HCT116 (cell line): ENCODE results near the gene SLC5A4. TPM values are rescaled to one million over a fixed set of nuclear protein-coding genes. Genes with fewer than 3 reads are reported as not detected.

ENCODE experiments used
- ATAC-seq: fragments of 200-7000 bp; cut with Tn5 transposase; 2 replicates; pipeline ENCODE4 v1.9.1; 2020; ENCODE audit warnings: mild to moderate bottlenecking, moderate library complexity
- BruUV-seq: library from RNA; stranded (reverse); fragments of 400-500 nt; replicated peaks from 2 replicates; lab custom pipeline; 2021; lab: Mats Ljungman, UMichigan
- CTCF ChIA-PET: fragments of 300-600 bp; sonication (Branson Sonifier 250); formaldehyde crosslinking; loops from one replicate; lab custom pipeline; 2021; ENCODE audit warnings: antibody characterized with exemption; lab: Charles Lee
- POLR2A ChIA-PET: fragments of 300-600, 350-600 bp; sonication (Branson Sonifier 250); formaldehyde crosslinking; loops from one replicate; lab custom pipeline; 2021; ENCODE audit warnings: antibody characterized with exemption; lab: Charles Lee
- RAD21 ChIA-PET, 2 experiments: fragments of 300-600 bp; sonication (Branson Sonifier 250); formaldehyde crosslinking; loops; one replicate each; lab custom pipeline; 2023; ENCODE audit warnings: low total read pairs in 2 of 2; ENCODE audit not compliant: uncharacterized antibody in 2 of 2, unreplicated experiment in 2 of 2, low non-redundant PET in 1 of 2; lab: Charles Lee
- DNase-seq: peaks from one replicate; pipeline ENCODE4 v3.0.0-alpha.2; 2010; ENCODE audit warnings: low read depth, low spot score
- H2AFZ ChIP-seq: fragments of 200-600 bp; shearing (Covaris generic), sonication (generic); 2 replicates; pipeline ENCODE4 v1.6.1; 2017; ENCODE audit warnings: low read depth, mixed run types, mixed read lengths, antibody characterized with exemption, low read length; ENCODE audit not compliant: poor library complexity, severe bottlenecking
- H3K27ac ChIP-seq: 2 replicates; pipeline ENCODE4 v1.5.1; 2012; ENCODE audit warnings: low read depth, low read length
- H3K27me3 ChIP-seq: fragments of 200-600 bp; sonication (generic); 2 replicates; pipeline ENCODE4 v1.6.1; 2016; ENCODE audit warnings: mixed run types, low read length, mixed read lengths; ENCODE audit not compliant: insufficient read depth
- H3K36me3 ChIP-seq, 2 experiments: fragments of 200-500 bp in 1 of 2; fragments of 200-600 bp in 1 of 2; sonication (Bioruptor generic) in 1 of 2; sonication (generic) in 1 of 2; 2 replicates each; pipeline versions ENCODE4 v1.5.1 to v1.6.1; 2014 to 2016; ENCODE audit warnings: low read length in 2 of 2, inconsistent platforms in 1 of 2, mixed read lengths in 1 of 2, mixed run types in 1 of 2; ENCODE audit not compliant: insufficient read depth in 2 of 2, control insufficient read depth in 1 of 2
- H3K4me1 ChIP-seq, 2 experiments: fragments of 200-600 bp in 1 of 2; sonication (generic) in 1 of 2; 2 replicates each; pipeline versions ENCODE4 v1.5.1 to v1.6.1; 2012 to 2017; ENCODE audit warnings: low read length in 2 of 2, inconsistent platforms in 1 of 2, mild to moderate bottlenecking in 1 of 2, mixed read lengths in 1 of 2, mixed run types in 1 of 2, moderate library complexity in 1 of 2; ENCODE audit not compliant: insufficient read depth in 2 of 2, control insufficient read depth in 1 of 2
- H3K4me2 ChIP-seq: fragments of 200-600 bp; sonication (generic); 2 replicates; pipeline ENCODE4 v1.6.1; 2017; ENCODE audit warnings: mixed run types, low read length, mixed read lengths
- H3K4me3 ChIP-seq, 2 experiments: fragments of 200-600 bp in 1 of 2; sonication (generic) in 1 of 2; replicated peaks in 1 of 2; 2 replicates each; pipeline ENCODE4 v1.5.1; 2011 to 2016; ENCODE audit warnings: low read length in 2 of 2, control low read depth in 1 of 2, low read depth in 1 of 2, mild to moderate bottlenecking in 1 of 2, mixed read lengths in 1 of 2, mixed run types in 1 of 2
- H3K79me2 ChIP-seq: fragments of 200-600 bp; sonication (generic); 2 replicates; pipeline ENCODE4 v1.6.1; 2017; ENCODE audit warnings: mild to moderate bottlenecking, mixed run types, low read length, moderate library complexity, mixed read lengths; ENCODE audit not compliant: insufficient read depth
- H3K9ac ChIP-seq: fragments of 200-600 bp; sonication (generic); 2 replicates; pipeline ENCODE4 v1.6.1; 2016; ENCODE audit warnings: low read length, mixed read lengths
- H3K9me2 ChIP-seq: fragments of 200-600 bp; sonication (generic), shearing (Covaris generic); 2 replicates; pipeline ENCODE4 v1.6.1; 2017; ENCODE audit warnings: mixed run types, mild to moderate bottlenecking, moderate library complexity; ENCODE audit not compliant: insufficient read depth
- H3K9me3 ChIP-seq, 2 experiments: fragments of 200-500 bp in 1 of 2; fragments of 200-600 bp in 1 of 2; sonication (Bioruptor generic) in 1 of 2; sonication (generic) in 1 of 2; 2 replicates each; pipeline ENCODE4 v1.6.1; 2014 to 2017; ENCODE audit warnings: low read length in 2 of 2, mixed read lengths in 2 of 2, inconsistent platforms in 1 of 2, low read depth in 1 of 2, mild to moderate bottlenecking in 1 of 2, mixed run types in 1 of 2, moderate library complexity in 1 of 2; ENCODE audit not compliant: control insufficient read depth in 1 of 2, insufficient read depth in 1 of 2
- H4K20me1 ChIP-seq: fragments of 200-600 bp; sonication (generic), shearing (Covaris generic); 2 replicates; pipeline ENCODE4 v1.6.1; 2017; ENCODE audit warnings: mixed run types, mild to moderate bottlenecking, moderate library complexity; ENCODE audit not compliant: insufficient read depth
- CEBPB ChIP-seq: IDR thresholded peaks from 2 replicates; pipeline ENCODE4 v1.6.1; 2012; ENCODE audit warnings: low read depth
- EGR1 ChIP-seq: IDR thresholded peaks from 2 replicates; pipeline ENCODE4 v1.6.1; 2012; ENCODE audit warnings: low read depth
- EZH2 ChIP-seq: fragments of 200-600 bp; sonication (generic); IDR thresholded peaks from 2 replicates; pipeline ENCODE4 v1.6.1; 2017; ENCODE audit warnings: antibody characterized with exemption, mixed run types
- EZH2phosphoT487 ChIP-seq: fragments of 200-600 bp; IDR thresholded peaks from 2 replicates; pipeline ENCODE4 v1.6.1; 2018; ENCODE audit warnings: antibody characterized with exemption, borderline replicate concordance
- JUND ChIP-seq: IDR thresholded peaks from 2 replicates; pipeline ENCODE4 v1.6.1; 2012
- SRF ChIP-seq: IDR thresholded peaks from 2 replicates; pipeline ENCODE4 v1.6.1; 2012; ENCODE audit warnings: low read depth
- YY1 ChIP-seq: IDR thresholded peaks from 2 replicates; pipeline ENCODE4 v1.6.1; 2011; ENCODE audit warnings: low read length, low read depth, moderate library complexity, mild to moderate bottlenecking; ENCODE audit not compliant: insufficient replicate concordance; ENCODE audit errors: extremely low read depth
- intact Hi-C: fragments of 100-400 bp; cut with micrococcal nuclease; formaldehyde crosslinking; loops from 2 replicates; pipeline ENCODE4 v1.10.0; 2022
- total RNA-seq: library from RNA; stranded (reverse); gene quantifications from one replicate; pipeline ENCODE4 v1.2.1, GENCODE V29; 2021; ENCODE audit not compliant: unreplicated experiment
- TF ChIP-seq, protein P1 (sequence below): IDR thresholded peaks from 2 replicates; pipeline ENCODE4 v1.6.1; 2012
- TF ChIP-seq, protein P2 (sequence below): IDR thresholded peaks from 2 replicates; pipeline ENCODE4 v1.6.1; 2011; ENCODE audit warnings: mild to moderate bottlenecking, low read length, moderate library complexity; ENCODE audit not compliant: insufficient replicate concordance; ENCODE audit errors: extremely low read depth

The SLC5A4 gene
- total RNA-seq, 1 experiment from 2014 or later: 0.22 TPM

DNA sequence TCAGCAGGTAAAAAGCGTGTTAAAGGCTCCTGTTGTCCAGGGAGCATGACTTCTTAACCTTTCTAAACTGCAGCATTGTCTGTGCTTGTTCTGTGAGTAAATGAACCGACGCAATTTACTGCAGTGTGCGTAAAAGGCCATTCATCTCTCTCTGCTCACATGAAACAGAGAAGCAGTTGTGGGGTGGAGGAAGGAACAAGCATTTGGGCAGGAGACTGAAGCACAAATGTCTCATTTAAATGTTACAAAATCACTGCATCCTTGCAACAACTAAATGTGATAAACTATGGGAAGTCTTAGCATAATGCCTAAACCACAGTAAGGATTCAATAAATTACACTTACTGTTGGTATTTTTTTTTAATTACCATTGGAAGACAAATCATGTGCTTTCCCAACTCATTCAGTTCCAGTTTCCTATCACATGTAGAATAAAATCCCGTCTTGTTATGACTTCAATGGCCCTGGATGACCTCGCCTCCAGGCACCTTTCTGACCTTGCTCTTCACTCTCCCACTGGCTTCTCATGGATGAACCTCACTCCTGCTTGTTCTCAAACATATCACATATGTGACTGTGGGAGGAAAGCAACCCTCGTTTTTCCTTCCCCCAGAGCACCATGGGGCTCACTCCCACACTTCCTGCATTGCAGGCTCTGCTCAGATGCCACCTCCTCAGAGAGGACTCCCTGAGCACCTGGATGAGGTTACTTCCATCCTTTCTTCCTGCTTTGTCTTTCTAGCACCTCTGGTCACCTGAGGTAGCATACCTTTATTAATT, 28.6 kb downstream of the SLC5A4 start:
- Histone ChIP-seq H3K27me3 (no peaks in the 10 kb centered on the region), H3K79me2 (no peaks in the 10 kb centered on the region), H3K9ac (no peak overlapping the region), H3K9me3 (no peaks in the 10 kb centered on the region), H3K4me1 (no peaks in the 10 kb centered on the region), H3K36me3 (no peaks in the 10 kb centered on the region), H4K20me1 (no peaks in the 10 kb centered on the region), H3K27ac (no peak overlapping the region), H3K9me2 (no peaks in the 10 kb centered on the region), H3K4me3 (no peak overlapping the region), H2AFZ (no peak overlapping the region), H3K4me2 (no peak overlapping the region)
- intact Hi-C loops: no loop called here
- no peak for TF ChIP-seq CEBPB
- no peak for TF ChIP-seq EGR1
- TF ChIP-seq, protein P1, sequence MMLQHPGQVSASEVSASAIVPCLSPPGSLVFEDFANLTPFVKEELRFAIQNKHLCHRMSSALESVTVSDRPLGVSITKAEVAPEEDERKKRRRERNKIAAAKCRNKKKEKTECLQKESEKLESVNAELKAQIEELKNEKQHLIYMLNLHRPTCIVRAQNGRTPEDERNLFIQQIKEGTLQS: no peak
- TF ChIP-seq JUND: no peak
- TF ChIP-seq, protein P2, sequence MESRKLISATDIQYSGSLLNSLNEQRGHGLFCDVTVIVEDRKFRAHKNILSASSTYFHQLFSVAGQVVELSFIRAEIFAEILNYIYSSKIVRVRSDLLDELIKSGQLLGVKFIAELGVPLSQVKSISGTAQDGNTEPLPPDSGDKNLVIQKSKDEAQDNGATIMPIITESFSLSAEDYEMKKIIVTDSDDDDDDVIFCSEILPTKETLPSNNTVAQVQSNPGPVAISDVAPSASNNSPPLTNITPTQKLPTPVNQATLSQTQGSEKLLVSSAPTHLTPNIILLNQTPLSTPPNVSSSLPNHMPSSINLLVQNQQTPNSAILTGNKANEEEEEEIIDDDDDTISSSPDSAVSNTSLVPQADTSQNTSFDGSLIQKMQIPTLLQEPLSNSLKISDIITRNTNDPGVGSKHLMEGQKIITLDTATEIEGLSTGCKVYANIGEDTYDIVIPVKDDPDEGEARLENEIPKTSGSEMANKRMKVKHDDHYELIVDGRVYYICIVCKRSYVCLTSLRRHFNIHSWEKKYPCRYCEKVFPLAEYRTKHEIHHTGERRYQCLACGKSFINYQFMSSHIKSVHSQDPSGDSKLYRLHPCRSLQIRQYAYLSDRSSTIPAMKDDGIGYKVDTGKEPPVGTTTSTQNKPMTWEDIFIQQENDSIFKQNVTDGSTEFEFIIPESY: no peak
- no peak for TF ChIP-seq EZH2phosphoT487
- TF ChIP-seq EZH2: no peak
- no peak for TF ChIP-seq SRF
- no peak for TF ChIP-seq YY1
- POLR2A ChIA-PET: no interaction called here
- no TSS peak for BruUV-seq
- CTCF ChIA-PET: interaction anchor here (0.8 kb wide), 1 partner anchor 25 kb away, joined by 3 read pairs; no protein-coding TSS in a partner anchor
- ATAC-seq (no peak), DNase-seq (no peak)
- RAD21 ChIA-PET: no interaction called here
